Measurements from ENCODE around the gene GALNT2. TPM values are rescaled to one million over a fixed set of nuclear protein-coding genes. Genes with fewer than 3 reads are reported as not detected.

GALNT2 gene
- total and polyA plus RNA-seq, 10 of the 15 experiments (the other 5 are each of a cell fraction or from before 2014, with no cell fraction given), result 0.52 to 27.7 (median 16.3) TPM

DNA sequence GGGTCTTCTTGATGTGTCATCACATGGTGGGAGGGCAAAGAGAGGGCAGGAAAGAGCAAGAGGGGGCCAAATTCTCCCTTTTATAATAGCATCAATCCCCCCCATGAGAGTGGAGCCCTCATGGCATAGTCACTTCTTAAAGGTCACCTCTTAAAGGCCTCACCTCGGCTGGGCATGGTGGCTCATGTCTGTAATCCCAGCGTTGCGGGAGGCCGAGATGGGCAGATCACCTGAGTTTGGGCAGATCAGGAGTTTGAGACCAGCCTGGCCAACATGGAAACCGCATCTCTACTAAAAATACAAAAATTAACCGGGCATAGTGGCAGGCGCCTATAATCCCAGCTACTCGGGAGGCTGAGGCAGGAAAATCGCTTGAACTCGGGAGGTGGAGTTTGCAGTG is 189.0 kb downstream of the GALNT2 start (continued):
- TF ChIP-seq, protein P1, sequence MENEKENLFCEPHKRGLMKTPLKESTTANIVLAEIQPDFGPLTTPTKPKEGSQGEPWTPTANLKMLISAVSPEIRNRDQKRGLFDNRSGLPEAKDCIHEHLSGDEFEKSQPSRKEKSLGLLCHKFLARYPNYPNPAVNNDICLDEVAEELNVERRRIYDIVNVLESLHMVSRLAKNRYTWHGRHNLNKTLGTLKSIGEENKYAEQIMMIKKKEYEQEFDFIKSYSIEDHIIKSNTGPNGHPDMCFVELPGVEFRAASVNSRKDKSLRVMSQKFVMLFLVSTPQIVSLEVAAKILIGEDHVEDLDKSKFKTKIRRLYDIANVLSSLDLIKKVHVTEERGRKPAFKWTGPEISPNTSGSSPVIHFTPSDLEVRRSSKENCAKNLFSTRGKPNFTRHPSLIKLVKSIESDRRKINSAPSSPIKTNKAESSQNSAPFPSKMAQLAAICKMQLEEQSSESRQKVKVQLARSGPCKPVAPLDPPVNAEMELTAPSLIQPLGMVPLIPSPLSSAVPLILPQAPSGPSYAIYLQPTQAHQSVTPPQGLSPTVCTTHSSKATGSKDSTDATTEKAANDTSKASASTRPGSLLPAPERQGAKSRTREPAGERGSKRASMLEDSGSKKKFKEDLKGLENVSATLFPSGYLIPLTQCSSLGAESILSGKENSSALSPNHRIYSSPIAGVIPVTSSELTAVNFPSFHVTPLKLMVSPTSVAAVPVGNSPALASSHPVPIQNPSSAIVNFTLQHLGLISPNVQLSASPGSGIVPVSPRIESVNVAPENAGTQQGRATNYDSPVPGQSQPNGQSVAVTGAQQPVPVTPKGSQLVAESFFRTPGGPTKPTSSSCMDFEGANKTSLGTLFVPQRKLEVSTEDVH (IDR thresholded peaks at IDR 0.05; ENCODE audit: low read depth, partially characterized antibody), result no peak
- TF ChIP-seq ZNF274 (IDR thresholded peaks at IDR 0.05; ENCODE audit: insufficient read depth, insufficient read length) (no peak), SUZ12 (IDR thresholded peaks at IDR 0.05; ENCODE audit: unreplicated experiment) (no peak), ESRRA (IDR thresholded peaks at IDR 0.05; ENCODE audit: low read length) (no peak), CREB1 (IDR thresholded peaks at IDR 0.05; ENCODE audit: low read depth) (no peak)

DNA sequence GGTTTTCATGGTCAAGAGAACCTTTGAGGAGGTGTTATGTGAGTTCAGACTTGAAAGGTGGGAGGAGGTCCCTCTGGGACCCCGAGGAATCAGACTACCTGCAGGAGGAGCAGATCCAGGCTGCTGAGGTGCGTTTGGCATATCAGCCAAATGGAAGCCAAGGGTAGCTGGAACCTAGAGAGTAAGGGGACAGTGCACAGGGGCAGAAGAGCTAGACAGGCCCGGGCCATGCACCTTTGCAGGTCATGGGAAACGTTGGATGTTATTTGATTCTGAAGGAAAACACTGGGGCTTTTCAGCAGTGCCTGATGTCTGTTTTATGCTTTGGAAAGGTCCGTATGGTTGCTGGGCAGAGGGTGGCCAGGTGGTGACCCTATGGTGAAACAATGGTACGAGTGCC is 189.9 kb downstream of the GALNT2 start:
- H4K20me1 ChIP-seq (ENCODE audit: control insufficient read depth, insufficient read depth), result no peaks in the 10 kb centered on the region
- DNase-seq (ENCODE audit: low read depth, low spot score), result no peak
- no peak overlapping the region for H2AFZ ChIP-seq (ENCODE audit: control insufficient read depth, low read depth, low read length)
- no peak overlapping the region for H3K4me3 ChIP-seq
- H3K27me3 ChIP-seq (replicated peaks in 1 of 2; ENCODE audit: control insufficient read depth in 2 of 2, insufficient read depth in 2 of 2, low read length in 1 of 2), result no peaks in the 10 kb centered on the region
- in situ Hi-C loops (cut with MboI), result no loop called here
- no peaks in the 10 kb centered on the region for H3K79me2 ChIP-seq (ENCODE audit: control insufficient read depth, insufficient read depth, low read length)
- no peak overlapping the region for H3K27ac ChIP-seq (ENCODE audit: control insufficient read depth, insufficient read depth)
- POLR2A ChIA-PET, result no interaction called here
- no peak overlapping the region for H3K9ac ChIP-seq (ENCODE audit: control insufficient read depth, insufficient read depth, low read length)
- FAIRE-seq, result no peak
- BruUV-seq (replicated peaks), result no TSS peak
- H3K9me3 ChIP-seq (replicated peaks; ENCODE audit: control insufficient read depth, insufficient read depth, low read length), result no peaks in the 10 kb centered on the region
- SMC1A ChIA-PET (ENCODE audit: uncharacterized antibody, unreplicated experiment), result no interaction called here
- intact Hi-C loops (cut with micrococcal nuclease; ENCODE audit: unreplicated experiment), result no loop called here
- RAD21 ChIA-PET (ENCODE audit: unreplicated experiment), result no interaction called here
- no peak overlapping the region for H3K4me2 ChIP-seq (ENCODE audit: control insufficient read depth, insufficient read depth)
- no peak for ATAC-seq
- H3K36me3 ChIP-seq (ENCODE audit: control insufficient read depth in 2 of 2, insufficient read depth in 2 of 2, low read length in 1 of 2), result peaks cover 3 to 10% of the 10 kb centered on the region in 2 experiments
- H3K4me1 ChIP-seq (ENCODE audit: control insufficient read depth, insufficient read depth, low read length), result peaks cover 3% of the 10 kb centered on the region; the same call in 1 of the 2 replicates
- CTCF ChIA-PET, result no interaction called here
- 82% methylated on average over 6 of the region's 6 CpGs for WGBS (ENCODE audit: insufficient coverage, insufficient replicate concordance, low lambda C conversion rate, missing lambda C conversion rate)
- TF ChIP-seq RAD21 (IDR thresholded peaks at IDR 0.05; ENCODE audit: insufficient read depth, low read depth, low read length), result no peak
- TF ChIP-seq RFX5 (IDR thresholded peaks at IDR 0.05; ENCODE audit: low read depth, low read length), result no peak
- TF ChIP-seq SUPT20H (IDR thresholded peaks at IDR 0.05; ENCODE audit: borderline replicate concordance, control insufficient read depth, low read depth, low read length), result no peak
- TF ChIP-seq MEF2B (IDR thresholded peaks at IDR 0.05; ENCODE audit: partially characterized antibody, poor library complexity, severe bottlenecking), result no peak
- no peak for TF ChIP-seq FOXM1 (IDR thresholded peaks at IDR 0.05; ENCODE audit: low read depth, low read length)
- TF ChIP-seq HDGF (IDR thresholded peaks at IDR 0.05), result no peak
- TF ChIP-seq PAX5 (IDR thresholded peaks at IDR 0.05; ENCODE audit: borderline replicate concordance, low read depth, low read length), result no peak
- TF ChIP-seq, protein P2, sequence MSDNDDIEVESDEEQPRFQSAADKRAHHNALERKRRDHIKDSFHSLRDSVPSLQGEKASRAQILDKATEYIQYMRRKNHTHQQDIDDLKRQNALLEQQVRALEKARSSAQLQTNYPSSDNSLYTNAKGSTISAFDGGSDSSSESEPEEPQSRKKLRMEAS (IDR thresholded peaks at IDR 0.05; ENCODE audit: low read depth, low read length), result no peak
- no peak for TF ChIP-seq SUZ12 (IDR thresholded peaks at IDR 0.05; ENCODE audit: unreplicated experiment)
- TF ChIP-seq CHD1 (IDR thresholded peaks at IDR 0.05; ENCODE audit: low read depth, low read length), result no peak
- TF ChIP-seq, protein P3, sequence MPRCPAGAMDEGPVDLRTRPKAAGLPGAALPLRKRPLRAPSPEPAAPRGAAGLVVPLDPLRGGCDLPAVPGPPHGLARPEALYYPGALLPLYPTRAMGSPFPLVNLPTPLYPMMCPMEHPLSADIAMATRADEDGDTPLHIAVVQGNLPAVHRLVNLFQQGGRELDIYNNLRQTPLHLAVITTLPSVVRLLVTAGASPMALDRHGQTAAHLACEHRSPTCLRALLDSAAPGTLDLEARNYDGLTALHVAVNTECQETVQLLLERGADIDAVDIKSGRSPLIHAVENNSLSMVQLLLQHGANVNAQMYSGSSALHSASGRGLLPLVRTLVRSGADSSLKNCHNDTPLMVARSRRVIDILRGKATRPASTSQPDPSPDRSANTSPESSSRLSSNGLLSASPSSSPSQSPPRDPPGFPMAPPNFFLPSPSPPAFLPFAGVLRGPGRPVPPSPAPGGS (IDR thresholded peaks at IDR 0.05; ENCODE audit: borderline replicate concordance, insufficient read depth, low read depth, low read length, poor library complexity, severe bottlenecking), result no peak
- TF ChIP-seq, protein P4, sequence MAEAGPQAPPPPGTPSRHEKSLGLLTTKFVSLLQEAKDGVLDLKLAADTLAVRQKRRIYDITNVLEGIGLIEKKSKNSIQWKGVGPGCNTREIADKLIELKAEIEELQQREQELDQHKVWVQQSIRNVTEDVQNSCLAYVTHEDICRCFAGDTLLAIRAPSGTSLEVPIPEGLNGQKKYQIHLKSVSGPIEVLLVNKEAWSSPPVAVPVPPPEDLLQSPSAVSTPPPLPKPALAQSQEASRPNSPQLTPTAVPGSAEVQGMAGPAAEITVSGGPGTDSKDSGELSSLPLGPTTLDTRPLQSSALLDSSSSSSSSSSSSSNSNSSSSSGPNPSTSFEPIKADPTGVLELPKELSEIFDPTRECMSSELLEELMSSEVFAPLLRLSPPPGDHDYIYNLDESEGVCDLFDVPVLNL (IDR thresholded peaks at IDR 0.05; ENCODE audit: low read depth, low read length), result no peak
- TF ChIP-seq FOXK2 (IDR thresholded peaks at IDR 0.05), result no peak
- no peak for TF ChIP-seq TAF1 (IDR thresholded peaks at IDR 0.05; ENCODE audit: borderline replicate concordance, low read depth, low read length)
